Testis (tissue), 5 donors: ENCODE results near the gene CCDC196. TPM values are rescaled to one million over a fixed set of nuclear protein-coding genes. Genes with fewer than 3 reads are reported as not detected.

Experiments
- DNase-seq: peaks from one replicate; pipeline ENCODE4 v3.0.0-alpha.2; 2019
- H3K27ac ChIP-seq, 2 donors: fragments of 200-600 bp; sonication (generic); one replicate each; pipeline ENCODE4 v1.5.1; 2019
- H3K27me3 ChIP-seq: fragments of 200-600 bp; sonication (generic); one replicate; pipeline ENCODE4 v1.5.1; 2019
- H3K36me3 ChIP-seq: fragments of 200-600 bp; sonication (generic); one replicate; pipeline ENCODE4 v1.5.1; 2017; ENCODE audit warnings: low read depth; ENCODE audit errors: missing control alignments
- H3K4me1 ChIP-seq: fragments of 200-600 bp; sonication (generic); one replicate; pipeline ENCODE4 v1.5.1; 2019
- H3K4me3 ChIP-seq, 2 donors: fragments of 200-600 bp; sonication (generic); one replicate each; pipeline ENCODE4 v1.5.1; 2017 to 2019
- H3K9me3 ChIP-seq: fragments of 200-600 bp; sonication (generic); one replicate; pipeline ENCODE4 v1.5.1; 2017
- POLR2A ChIP-seq: fragments of 450-650 bp; IDR thresholded peaks from one replicate; pipeline ENCODE4 v1.6.1; 2017; ENCODE audit warnings: antibody characterized with exemption, mild to moderate bottlenecking, moderate library complexity
- WGBS, 2 donors: methylation state at CpG; one replicate each; pipeline ENCODE4 v1.1.5; 2018; 5-methylcytosine and 5-hydroxymethylcytosine counted together
- intact Hi-C: fragments of 100-400 bp; cut with DNase I; formaldehyde crosslinking; loops from one replicate; pipeline ENCODE4 v1.15.1; 2023; ENCODE audit warnings: low total_unique reads
- long read RNA-seq, 2 donors: transcript quantifications; one replicate each; lab custom pipeline, GENCODE V29; 2026
- polyA plus RNA-seq: library from polyadenylated mRNA; stranded (reverse); fragments of 350-450 nt; fragmentation: Illumina TruSeq; extraction: RNeasy Lipid Tissue Mini Kit (QIAGEN cat#74804); gene quantifications from one replicate; pipeline ENCODE4 v1.2.3, GENCODE V29; 2014; ENCODE audit warnings: low read depth, low replicate concordance; ENCODE audit not compliant: insufficient read depth
- total RNA-seq, 2 donors: library from RNA; depleted of rRNA; stranded (reverse); fragments of >200 nt; gene quantifications; one replicate each; pipeline ENCODE4 v1.2.3, GENCODE V29; 2016
- TF ChIP-seq, protein P1 (sequence below), 3 experiments: fragments of 450-650 bp in 2 of 3; fragments of 200-600 bp in 1 of 3; sonication (generic) in 1 of 3; IDR thresholded peaks; one replicate each; pipeline ENCODE4 v1.5.1; 2016 to 2019; ENCODE audit warnings: antibody characterized with exemption in 3 of 3, mild to moderate bottlenecking in 2 of 3, moderate library complexity in 1 of 3

The CCDC196 gene, protein sequence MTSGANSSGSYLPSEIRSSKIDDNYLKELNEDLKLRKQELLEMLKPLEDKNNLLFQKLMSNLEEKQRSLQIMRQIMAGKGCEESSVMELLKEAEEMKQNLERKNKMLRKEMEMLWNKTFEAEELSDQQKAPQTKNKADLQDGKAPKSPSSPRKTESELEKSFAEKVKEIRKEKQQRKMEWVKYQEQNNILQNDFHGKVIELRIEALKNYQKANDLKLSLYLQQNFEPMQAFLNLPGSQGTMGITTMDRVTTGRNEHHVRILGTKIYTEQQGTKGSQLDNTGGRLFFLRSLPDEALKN
- total RNA-seq = 10 to 100 TPM; 15.7 to 70.8 TPM
- 66.6 TPM for polyA plus RNA-seq
- long read RNA-seq, donor 1 = 0 reads
- long read RNA-seq, donor 2 = 0 reads

GRCh38 chr14:66485910-66486421 lies at the start of gene CCDC196:
TSS of gene CCDC196 (plus strand) at chr14:66486371. CDS start at chr14:66486503, 132 bp downstream.
- Histone ChIP-seq H3K9me3 (no peaks in the 10 kb centered on the region), H3K4me1 (no peaks in the 10 kb centered on the region), H3K27ac (no peak within 1 kb of the TSS), H3K36me3 (no peaks in the 10 kb centered on the region), H3K27me3 (no peaks in the 10 kb centered on the region), H3K4me3 (no peak within 1 kb of the TSS)
- WGBS, 2 donors = 84 to 87% methylated on average over 2 of the region's 2 CpGs
- TF ChIP-seq POLR2A = no peak
- TF ChIP-seq, protein P1, sequence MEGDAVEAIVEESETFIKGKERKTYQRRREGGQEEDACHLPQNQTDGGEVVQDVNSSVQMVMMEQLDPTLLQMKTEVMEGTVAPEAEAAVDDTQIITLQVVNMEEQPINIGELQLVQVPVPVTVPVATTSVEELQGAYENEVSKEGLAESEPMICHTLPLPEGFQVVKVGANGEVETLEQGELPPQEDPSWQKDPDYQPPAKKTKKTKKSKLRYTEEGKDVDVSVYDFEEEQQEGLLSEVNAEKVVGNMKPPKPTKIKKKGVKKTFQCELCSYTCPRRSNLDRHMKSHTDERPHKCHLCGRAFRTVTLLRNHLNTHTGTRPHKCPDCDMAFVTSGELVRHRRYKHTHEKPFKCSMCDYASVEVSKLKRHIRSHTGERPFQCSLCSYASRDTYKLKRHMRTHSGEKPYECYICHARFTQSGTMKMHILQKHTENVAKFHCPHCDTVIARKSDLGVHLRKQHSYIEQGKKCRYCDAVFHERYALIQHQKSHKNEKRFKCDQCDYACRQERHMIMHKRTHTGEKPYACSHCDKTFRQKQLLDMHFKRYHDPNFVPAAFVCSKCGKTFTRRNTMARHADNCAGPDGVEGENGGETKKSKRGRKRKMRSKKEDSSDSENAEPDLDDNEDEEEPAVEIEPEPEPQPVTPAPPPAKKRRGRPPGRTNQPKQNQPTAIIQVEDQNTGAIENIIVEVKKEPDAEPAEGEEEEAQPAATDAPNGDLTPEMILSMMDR (IDR thresholded peaks at IDR 0.05) = no peak
- no peak for DNase-seq
- intact Hi-C loops = no loop called here

DNA sequence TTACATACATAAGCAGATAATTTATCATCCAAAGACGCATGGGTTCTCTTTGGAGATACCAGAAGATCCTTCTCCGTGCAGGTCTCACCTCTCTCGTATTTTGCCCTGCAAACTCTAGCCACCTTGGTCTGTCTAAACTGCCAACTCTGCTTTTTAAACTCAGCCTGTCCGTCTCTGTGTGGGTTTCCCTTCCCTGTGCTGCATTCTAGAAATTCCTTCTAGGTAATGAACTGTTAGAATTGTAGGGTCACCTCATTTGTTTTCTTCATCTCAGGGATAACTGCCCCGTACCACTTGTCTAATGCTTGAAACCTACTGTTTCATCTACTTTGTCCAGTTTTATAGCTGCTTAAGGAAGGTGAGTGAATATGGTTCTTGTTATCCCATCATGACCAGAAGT lies 45.4 kb upstream of the CCDC196 start:
- WGBS, 2 donors = 90 to 91% methylated on average over 5 of the region's 5 CpGs
- Histone ChIP-seq H3K27me3 (no peaks in the 10 kb centered on the region), H3K4me3 (no peak overlapping the region), H3K36me3 (no peaks in the 10 kb centered on the region), H3K27ac (no peak overlapping the region), H3K9me3 (no peaks in the 10 kb centered on the region), H3K4me1 (no peaks in the 10 kb centered on the region)
- intact Hi-C loops = no loop called here
- DNase-seq = no peak
- no peak for TF ChIP-seq POLR2A
- TF ChIP-seq, protein P1 (IDR thresholded peaks at IDR 0.05) = no peak

- TF ChIP-seq, protein P1 (IDR thresholded peaks at IDR 0.05) = no peak
- no peak for TF ChIP-seq POLR2A
- Histone ChIP-seq H3K27ac (no peak overlapping the region), H3K27me3 (no peaks in the 10 kb centered on the region), H3K9me3 (no peaks in the 10 kb centered on the region), H3K4me1 (no peaks in the 10 kb centered on the region), H3K4me3 (no peak overlapping the region), H3K36me3 (no peaks in the 10 kb centered on the region)
- intact Hi-C loops = no loop called here
- DNase-seq = no peak
- WGBS, 2 donors = 41 to 44% methylated on average over 4 of the region's 4 CpGs
Observed at GRCh38 chr14:66442953-66443571, 43.1 kb upstream of the CCDC196 start.

DNA sequence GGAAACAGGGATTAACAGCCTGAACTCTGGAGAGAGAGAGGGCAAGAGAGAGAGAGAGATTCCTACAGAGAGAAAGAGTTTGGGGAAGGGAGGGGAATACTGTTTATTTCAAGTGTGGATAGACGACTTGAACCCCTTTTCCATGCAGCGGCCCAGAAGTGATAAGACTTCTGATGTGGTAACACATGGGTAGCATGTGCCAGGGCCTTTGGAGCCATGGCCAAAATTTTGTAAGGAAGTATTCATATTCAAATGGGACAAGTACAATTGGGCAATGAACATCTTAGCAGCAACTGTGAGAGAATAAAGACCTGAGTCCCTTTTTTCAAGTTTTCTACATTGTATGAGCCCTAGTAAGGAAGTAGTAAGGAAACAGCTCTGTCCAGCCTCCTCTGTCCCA lies 42.4 kb upstream of the CCDC196 start:
- H3K27me3 ChIP-seq = no peaks in the 10 kb centered on the region
- DNase-seq = no peak
- no peak overlapping the region for H3K27ac ChIP-seq
- no peaks in the 10 kb centered on the region for H3K4me1 ChIP-seq
- H3K4me3 ChIP-seq = no peak overlapping the region
- no peaks in the 10 kb centered on the region for H3K36me3 ChIP-seq
- 69 to 83% methylated on average over 2 of the region's 2 CpGs for WGBS, 2 donors
- intact Hi-C loops = no loop called here
- TF ChIP-seq, protein P1 (IDR thresholded peaks at IDR 0.05) = no peak
- TF ChIP-seq POLR2A = no peak
- H3K9me3 ChIP-seq = no peaks in the 10 kb centered on the region
